NCI-H2081 (cell line): Measurements from ENCODE around the gene IQSEC3.

Source experiments
- DNase-seq, 2 experiments: peaks; one replicate each; lab custom pipeline; 2025; lab: John Stamatoyannopoulos, UW

IQSEC3 gene

DNA sequence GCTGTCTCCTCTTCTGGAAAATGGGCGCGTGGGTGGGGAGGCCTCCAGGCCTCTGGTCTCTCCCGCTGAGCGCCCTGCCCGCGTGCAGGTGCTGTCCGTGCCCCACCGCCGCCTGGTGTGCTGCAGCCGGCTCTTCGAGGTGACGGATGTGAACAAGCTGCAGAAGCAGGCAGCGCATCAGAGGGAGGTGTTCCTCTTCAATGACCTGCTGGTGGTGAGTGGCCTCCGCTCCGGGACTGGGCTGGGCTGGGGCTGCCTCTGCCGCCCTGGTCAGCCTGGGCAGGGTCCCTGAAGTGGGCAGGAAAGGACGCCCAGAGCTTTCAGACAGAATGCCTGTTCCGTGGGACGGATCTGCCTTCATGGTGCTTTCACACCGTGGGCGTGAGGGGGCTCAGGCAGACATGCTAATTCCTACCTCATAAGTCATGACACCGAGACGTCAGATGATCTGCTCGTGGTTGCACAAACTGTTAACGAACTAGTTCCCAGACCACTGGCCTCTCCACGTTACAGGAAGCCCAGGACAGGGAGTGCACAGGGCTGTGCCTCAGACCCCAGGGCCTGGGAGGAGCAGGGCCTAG is 96.9 kb downstream of the IQSEC3 start:
- DNase-seq = no peak

DNA sequence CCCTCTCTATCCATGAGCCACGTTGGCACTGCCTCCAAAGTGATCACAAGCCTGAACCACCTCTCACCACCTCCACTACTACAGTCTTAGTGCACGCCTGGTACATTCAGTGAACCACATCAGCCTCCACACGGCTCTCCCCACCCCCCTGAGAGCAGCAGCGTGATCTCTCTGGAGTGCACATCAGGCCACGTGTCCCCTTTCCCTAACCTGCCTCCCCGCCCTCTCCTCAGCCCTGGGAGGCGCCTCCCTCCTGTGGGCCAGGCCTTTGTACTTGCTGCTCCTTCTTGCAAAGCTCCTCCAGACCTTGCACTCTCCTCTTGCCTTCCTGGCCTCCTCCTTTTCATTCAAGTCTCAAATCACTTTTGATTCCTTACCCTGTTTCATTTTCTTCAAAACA is 97.6 kb downstream of the IQSEC3 start:
- DNase-seq = no peak

DNA sequence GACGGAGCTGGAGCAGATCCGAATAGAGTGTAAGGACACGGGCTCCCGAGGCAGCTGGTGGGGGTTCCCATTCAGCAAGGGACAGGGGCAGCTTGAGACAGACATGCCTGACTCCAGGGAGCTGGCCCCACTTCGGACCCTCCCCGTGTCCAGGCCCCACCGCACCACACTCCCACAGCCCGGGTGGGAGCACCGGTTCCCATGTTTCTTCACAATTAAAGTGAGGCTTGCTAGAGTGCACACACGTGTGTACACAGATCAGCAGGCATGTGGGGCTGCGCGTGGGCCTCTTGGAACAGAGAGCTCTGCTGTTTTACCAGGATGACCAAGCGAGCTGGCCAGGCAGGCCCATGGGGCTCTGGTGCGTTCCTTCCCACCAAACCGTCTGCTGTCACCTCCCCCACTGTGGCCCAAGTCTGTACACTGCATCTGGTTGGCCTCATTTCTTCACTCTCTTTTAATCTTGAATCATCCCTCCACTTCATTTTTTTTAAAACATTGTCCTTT is 99.3 kb downstream of the IQSEC3 start:
- DNase-seq = no peak

- no peak for DNase-seq
Observed at GRCh38 chr12:166425-167075, 100.0 kb downstream of the IQSEC3 start.

GRCh38 chr12:167959-168600 is 101.5 kb downstream of the IQSEC3 start:
- no peak for DNase-seq

GRCh38 chr12:168763-169525 is 102.4 kb downstream of the IQSEC3 start:
- DNase-seq = no peak

- no peak for DNase-seq
Observed at GRCh38 chr12:169528-170370, 103.2 kb downstream of the IQSEC3 start.

DNA sequence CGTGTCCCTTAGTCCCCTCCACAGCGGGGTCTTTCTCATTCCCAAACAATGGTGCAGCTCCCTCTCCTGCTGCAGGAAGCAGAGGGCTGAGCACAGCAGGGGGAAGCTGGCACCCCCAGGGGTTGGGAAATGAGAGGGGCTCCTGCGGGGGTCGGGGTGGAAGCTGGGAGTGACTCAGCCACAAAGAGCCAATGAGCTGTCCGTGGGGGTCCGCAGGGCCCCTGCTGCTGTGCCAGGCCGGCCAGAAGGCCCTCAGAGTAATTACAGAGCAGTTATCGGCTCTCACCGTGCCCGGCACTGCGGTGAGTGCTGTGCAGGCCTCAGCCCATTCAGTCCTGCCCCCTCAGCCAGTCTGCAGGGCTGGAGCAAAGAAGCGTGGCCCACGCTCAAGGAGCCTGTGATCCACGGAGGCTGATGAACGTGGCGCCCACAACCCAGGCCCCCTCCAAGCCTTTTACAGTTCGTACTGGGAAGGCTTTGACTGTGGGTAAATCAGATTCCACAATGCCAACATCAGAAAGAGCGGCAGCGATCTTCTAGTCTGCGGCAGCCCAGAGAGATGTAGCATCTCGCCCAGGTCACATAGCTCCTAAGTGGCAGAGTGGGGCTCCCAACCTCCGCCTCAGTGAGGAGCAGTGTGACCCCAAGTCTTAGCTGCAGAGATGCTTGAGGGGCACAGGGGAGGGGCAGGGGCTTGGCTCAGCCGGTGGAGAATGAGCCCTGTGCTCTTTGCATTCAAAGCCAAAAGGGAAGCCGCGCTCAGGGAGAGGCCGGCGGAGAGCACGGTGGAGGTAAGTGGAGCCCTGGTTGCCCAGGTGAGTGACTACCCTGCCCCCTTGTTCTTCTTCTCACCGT is 104.0 kb downstream of the IQSEC3 start:
- DNase-seq = no peak

- DNase-seq = no peak
Observed at GRCh38 chr12:171276-171675, 104.7 kb downstream of the IQSEC3 start.

DNA sequence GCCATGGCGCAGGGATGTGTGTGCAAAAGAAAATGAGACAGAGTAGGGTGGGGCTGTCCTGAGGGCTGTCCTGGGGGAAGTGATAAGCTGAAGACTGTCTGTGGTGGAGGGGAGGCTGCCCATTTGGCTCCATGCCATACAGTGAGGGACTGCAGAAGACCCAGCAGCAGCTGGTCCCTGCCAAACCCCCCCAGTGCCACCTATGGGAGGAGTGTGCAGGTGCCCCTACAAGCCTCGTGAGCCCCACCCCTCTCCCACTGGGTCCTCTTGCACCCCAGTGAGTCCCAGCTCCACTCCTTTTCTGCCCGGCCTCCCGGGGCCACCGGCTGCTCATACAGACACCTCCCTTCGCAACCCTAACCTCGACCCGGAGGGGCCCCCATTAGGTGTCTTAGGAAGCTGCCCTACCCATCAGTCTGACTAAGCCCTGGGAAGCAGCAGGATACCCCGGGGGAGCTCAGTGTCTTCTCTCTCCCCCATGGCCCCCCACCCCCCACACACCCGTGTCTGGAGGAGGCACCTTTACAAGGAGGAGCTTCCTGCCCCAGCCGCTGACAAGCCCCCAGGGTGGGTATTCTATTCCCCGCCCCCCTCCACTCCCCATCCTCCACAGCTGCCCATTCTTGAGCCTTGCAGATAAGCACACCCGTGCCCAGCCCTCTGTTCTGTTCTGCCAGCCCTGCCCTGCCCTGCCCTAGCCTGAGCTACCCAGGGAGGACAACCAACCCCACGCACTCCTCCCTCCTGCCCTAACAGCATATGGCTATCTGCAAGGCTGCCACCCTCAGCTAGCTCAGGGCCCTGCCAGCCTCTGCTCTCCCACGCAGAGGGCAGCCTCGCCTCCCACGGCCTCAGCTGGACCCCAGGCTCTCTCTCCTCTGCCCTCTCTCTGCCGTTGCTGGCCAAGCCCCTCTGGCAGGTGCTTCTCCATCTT is 105.4 kb downstream of the IQSEC3 start:
- no peak for DNase-seq

DNA sequence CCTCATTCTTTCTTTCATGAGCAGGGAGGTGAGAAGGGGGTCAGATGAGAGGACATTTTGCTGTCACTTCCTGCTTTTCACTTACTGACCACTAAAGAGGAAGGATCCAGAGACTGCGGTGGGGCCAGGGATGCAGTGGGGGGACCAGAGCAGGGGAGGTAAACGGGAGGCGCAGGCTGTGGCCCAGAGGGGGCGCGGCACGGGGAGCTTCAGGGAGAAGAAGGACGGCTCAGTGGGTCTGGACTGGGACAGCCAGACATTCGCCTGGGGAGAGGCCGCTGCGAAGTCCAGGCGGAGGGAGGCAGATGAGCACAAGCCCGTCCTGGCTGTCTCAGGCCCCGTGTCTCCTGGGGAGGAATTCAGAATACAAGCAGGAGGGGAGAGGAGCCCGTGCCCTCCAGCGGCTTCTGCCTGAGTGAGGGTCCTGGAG is 106.2 kb downstream of the IQSEC3 start:
- no peak for DNase-seq

DNA sequence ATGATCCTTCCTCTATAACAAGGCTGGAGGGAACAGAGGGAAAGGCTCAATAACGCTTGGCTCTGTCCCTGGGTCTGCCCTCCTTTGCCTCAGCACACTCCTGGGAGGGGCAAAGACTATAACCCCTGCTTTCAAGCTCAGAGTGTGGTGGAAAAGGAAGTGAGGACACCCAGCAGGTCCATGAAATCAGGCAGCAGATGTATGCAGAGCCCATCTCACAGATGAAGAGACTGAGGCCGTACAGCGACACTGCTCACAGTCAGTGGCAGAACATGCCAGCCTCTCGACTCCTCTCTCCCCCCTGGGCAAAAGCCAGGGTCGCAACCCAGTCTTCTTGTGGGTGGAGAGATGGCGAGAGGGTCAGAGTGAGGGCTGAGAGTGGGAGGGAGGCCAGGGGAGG is 107.6 kb downstream of the IQSEC3 start:
- DNase-seq = no peak

GRCh38 chr12:174596-174995 is 108.0 kb downstream of the IQSEC3 start:
- no peak for DNase-seq

- DNase-seq = peak in 1 of 2 experiments; percentile 24
Observed at GRCh38 chr12:175250-175649, 108.7 kb downstream of the IQSEC3 start.

DNA sequence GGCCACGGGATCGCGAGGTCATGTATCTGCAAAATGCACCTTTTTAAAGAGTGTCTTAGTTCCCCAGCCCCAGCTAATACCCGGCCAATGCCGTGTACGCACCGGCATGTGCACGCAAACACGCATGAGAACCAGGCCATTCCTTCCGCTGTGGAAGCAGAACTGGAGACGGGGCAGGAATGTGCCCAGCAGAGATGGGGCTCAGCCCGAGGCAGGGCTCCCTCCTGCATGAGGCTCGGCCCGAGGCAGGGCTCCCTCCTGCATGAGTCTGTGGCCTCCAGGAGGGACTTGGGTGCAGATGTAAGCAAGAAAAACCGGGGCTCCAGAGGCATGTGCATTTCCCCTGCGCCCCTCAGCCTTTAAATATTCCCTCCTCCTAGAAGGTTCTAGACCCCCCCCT is 109.2 kb downstream of the IQSEC3 start:
- DNase-seq = no peak

GRCh38 chr12:176321-177181 is 110.0 kb downstream of the IQSEC3 start:
- DNase-seq = no peak

DNA sequence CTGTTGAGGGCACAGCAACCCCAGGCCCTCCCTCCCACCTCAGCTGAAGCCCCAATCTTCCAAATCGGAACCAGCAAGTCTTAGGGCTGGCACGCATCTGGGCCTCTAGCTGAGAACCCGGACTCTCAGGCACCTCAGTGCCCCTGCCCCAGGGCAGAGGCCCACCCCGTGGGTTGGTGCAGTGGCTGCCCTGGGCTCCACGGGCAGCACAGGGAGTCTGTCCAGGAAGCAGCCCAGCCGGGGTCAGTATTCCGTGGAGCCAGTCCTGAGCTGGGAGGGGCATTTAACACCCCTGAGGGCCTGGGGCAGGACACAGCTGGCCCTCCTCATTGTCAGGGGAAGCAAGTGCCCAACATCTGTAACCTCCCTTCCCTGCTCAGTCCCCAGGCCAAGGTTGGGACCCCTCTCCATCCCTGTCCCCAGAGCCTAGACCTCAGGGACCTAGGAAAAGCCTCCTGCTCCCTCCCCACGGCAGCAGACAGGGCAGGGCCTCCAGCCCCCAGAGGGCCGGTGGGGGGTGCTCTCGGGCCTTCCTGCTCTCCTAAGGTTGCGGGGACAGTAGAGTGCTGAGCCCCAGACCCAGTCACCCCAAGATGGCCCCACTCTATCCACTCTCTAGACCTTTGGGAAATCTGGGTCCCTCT is 110.9 kb downstream of the IQSEC3 start:
- no peak for DNase-seq
